ENCODE data around the gene SMOC2.

Gene SMOC2

DNA sequence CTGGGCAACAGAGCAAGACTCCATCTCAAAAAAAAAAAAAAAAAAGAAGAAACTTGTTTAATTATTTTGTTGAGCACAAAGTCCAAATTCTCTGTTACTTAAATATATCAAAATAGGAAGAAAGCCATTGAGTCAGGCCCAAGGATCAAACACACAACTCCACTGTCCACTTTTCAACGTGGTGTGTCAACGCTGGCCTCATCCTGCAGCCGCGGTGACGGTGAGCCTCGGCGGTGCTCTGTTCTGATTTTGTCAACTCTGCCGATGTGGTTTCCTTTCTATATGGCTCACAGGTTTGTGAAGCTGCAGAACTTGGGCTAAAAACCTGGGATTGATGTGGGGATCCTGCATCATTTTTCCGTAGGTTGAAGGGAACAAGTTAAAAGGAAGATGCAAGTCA is 3.2 kb upstream of the SMOC2 start:
- TF ChIP-seq RAD21 (IDR thresholded peaks at IDR 0.05; ENCODE audit: low read depth): no peak
- TF ChIP-seq, protein P1, sequence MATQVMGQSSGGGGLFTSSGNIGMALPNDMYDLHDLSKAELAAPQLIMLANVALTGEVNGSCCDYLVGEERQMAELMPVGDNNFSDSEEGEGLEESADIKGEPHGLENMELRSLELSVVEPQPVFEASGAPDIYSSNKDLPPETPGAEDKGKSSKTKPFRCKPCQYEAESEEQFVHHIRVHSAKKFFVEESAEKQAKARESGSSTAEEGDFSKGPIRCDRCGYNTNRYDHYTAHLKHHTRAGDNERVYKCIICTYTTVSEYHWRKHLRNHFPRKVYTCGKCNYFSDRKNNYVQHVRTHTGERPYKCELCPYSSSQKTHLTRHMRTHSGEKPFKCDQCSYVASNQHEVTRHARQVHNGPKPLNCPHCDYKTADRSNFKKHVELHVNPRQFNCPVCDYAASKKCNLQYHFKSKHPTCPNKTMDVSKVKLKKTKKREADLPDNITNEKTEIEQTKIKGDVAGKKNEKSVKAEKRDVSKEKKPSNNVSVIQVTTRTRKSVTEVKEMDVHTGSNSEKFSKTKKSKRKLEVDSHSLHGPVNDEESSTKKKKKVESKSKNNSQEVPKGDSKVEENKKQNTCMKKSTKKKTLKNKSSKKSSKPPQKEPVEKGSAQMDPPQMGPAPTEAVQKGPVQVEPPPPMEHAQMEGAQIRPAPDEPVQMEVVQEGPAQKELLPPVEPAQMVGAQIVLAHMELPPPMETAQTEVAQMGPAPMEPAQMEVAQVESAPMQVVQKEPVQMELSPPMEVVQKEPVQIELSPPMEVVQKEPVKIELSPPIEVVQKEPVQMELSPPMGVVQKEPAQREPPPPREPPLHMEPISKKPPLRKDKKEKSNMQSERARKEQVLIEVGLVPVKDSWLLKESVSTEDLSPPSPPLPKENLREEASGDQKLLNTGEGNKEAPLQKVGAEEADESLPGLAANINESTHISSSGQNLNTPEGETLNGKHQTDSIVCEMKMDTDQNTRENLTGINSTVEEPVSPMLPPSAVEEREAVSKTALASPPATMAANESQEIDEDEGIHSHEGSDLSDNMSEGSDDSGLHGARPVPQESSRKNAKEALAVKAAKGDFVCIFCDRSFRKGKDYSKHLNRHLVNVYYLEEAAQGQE (IDR thresholded peaks at IDR 0.05; ENCODE audit: low read depth): no peak
- no peak for TF ChIP-seq FOXM1 (IDR thresholded peaks at IDR 0.05; ENCODE audit: borderline replicate concordance, low read depth)
- no peak for TF ChIP-seq TAF1 (IDR thresholded peaks at IDR 0.05; ENCODE audit: low read depth)
- TF ChIP-seq TCF12 (IDR thresholded peaks at IDR 0.05; ENCODE audit: low read depth): no peak
- TF ChIP-seq CREB1 (IDR thresholded peaks at IDR 0.05; ENCODE audit: low read depth): no peak
- no peak for TF ChIP-seq CEBPB (IDR thresholded peaks at IDR 0.05)
- TF ChIP-seq, protein P2, sequence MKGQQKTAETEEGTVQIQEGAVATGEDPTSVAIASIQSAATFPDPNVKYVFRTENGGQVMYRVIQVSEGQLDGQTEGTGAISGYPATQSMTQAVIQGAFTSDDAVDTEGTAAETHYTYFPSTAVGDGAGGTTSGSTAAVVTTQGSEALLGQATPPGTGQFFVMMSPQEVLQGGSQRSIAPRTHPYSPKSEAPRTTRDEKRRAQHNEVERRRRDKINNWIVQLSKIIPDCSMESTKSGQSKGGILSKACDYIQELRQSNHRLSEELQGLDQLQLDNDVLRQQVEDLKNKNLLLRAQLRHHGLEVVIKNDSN (IDR thresholded peaks at IDR 0.05): no peak
- TF ChIP-seq, protein P3, sequence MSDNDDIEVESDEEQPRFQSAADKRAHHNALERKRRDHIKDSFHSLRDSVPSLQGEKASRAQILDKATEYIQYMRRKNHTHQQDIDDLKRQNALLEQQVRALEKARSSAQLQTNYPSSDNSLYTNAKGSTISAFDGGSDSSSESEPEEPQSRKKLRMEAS (IDR thresholded peaks at IDR 0.05): no peak
- TF ChIP-seq YY1 (IDR thresholded peaks at IDR 0.05; ENCODE audit: low read depth): no peak
- TF ChIP-seq EP300 (IDR thresholded peaks at IDR 0.05; ENCODE audit: borderline replicate concordance): no peak
- TF ChIP-seq TEAD4 (IDR thresholded peaks at IDR 0.05): no peak
- no peak for TF ChIP-seq NFIC (IDR thresholded peaks at IDR 0.05)
- no peak for TF ChIP-seq ZBTB7A (IDR thresholded peaks at IDR 0.05; ENCODE audit: low read depth)

DNA sequence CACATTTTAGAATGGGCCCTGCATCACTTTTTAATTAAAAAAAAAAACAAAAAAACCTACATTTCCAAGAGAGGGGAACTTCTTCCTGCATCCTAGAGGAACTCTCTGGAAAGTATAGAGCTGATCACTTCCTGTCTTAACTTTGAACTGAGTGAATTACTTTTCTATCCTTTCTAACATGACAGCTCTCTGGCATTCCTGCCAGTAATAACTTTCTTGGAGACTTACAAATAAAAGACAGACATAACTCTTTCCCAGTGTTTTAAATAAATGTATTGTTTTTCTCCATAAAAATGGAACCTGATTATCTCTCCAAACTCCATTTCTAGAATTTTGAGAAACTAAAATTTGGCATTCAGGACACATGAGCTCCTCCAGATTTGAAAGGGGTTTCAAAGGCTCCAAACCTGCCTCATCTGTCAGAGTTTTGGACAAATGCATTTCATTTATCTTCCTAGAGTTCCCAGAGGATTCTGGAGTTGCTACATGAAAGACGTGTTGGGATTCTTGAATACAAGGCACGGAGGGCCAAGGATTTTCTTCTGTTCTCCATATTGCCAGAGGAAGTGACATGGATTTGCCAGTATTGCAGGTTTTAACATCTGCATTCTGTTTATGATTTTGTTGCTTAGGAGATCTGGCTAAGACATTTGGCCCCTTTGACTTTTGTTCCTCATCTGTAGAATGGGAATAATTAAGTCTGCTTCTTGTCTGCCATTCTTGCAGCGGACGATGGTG is 2.0 kb upstream of the SMOC2 start:
- no peak for TF ChIP-seq TEAD4 (IDR thresholded peaks at IDR 0.05)
- no peak for TF ChIP-seq EGR1 (IDR thresholded peaks at IDR 0.05)
- no peak for TF ChIP-seq TAF1 (IDR thresholded peaks at IDR 0.05; ENCODE audit: low read depth)
- TF ChIP-seq, protein P1 (IDR thresholded peaks at IDR 0.05; ENCODE audit: low read depth): no peak
- TF ChIP-seq, protein P3 (IDR thresholded peaks at IDR 0.05): no peak
- no peak for TF ChIP-seq EP300 (IDR thresholded peaks at IDR 0.05; ENCODE audit: borderline replicate concordance)
- TF ChIP-seq NFIC (IDR thresholded peaks at IDR 0.05): no peak
- no peak for TF ChIP-seq TCF12 (IDR thresholded peaks at IDR 0.05; ENCODE audit: low read depth)
- no peak for TF ChIP-seq RAD21 (IDR thresholded peaks at IDR 0.05; ENCODE audit: low read depth)
- TF ChIP-seq ZBTB7A (IDR thresholded peaks at IDR 0.05; ENCODE audit: low read depth): no peak
- TF ChIP-seq, protein P2 (IDR thresholded peaks at IDR 0.05): no peak
- no peak for TF ChIP-seq CEBPB (IDR thresholded peaks at IDR 0.05)
- no peak for TF ChIP-seq FOXM1 (IDR thresholded peaks at IDR 0.05; ENCODE audit: borderline replicate concordance, low read depth)

DNA sequence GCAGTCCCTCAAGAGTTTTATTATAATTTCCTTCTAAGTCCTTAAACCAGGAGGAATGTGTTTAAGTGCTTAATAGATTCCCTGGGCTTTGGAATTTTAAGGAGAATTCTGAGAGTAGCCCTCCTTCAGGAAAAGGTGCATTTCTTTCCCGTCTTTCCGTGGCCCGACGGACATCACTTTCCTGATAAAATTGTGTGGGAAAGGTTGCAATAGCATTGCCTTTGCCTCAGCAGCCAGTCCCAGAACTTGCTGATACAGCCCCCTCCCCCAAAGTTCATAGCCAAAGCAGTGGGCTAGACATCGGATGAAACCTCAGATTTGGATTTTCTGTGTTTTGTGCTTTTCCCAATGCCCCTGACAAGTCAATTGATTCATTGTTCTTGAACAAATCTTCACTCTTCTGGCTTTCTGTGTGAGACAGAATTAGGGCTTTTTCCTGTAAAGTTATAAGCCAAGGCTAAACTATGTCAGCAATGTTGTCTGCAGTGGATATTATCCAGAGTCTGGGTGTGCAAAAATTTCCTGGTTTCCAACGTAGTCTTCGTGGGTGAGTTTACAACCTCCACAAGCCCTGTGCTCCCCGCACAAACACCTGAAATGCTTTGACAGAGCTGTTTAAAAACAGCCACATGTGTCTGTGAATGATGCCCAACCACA is 1.1 kb upstream of the SMOC2 start:
- TF ChIP-seq TEAD4 (IDR thresholded peaks at IDR 0.05) (no peak), CREB1 (IDR thresholded peaks at IDR 0.05; ENCODE audit: low read depth) (no peak), EP300 (IDR thresholded peaks at IDR 0.05; ENCODE audit: borderline replicate concordance) (no peak), FOXM1 (IDR thresholded peaks at IDR 0.05; ENCODE audit: borderline replicate concordance, low read depth) (no peak), CEBPB (IDR thresholded peaks at IDR 0.05) (no peak), TCF12 (IDR thresholded peaks at IDR 0.05; ENCODE audit: low read depth) (no peak), ZBTB7A (IDR thresholded peaks at IDR 0.05; ENCODE audit: low read depth) (no peak), YY1 (IDR thresholded peaks at IDR 0.05; ENCODE audit: low read depth) (no peak), NFIC (IDR thresholded peaks at IDR 0.05) (no peak), TAF1 (IDR thresholded peaks at IDR 0.05; ENCODE audit: low read depth) (no peak), EGR1 (IDR thresholded peaks at IDR 0.05) (no peak)
- TF ChIP-seq, protein P2 (IDR thresholded peaks at IDR 0.05): no peak
- TF ChIP-seq, protein P1 (IDR thresholded peaks at IDR 0.05; ENCODE audit: low read depth): no peak
